ENCODE data around the gene RIC8A. TPM values are rescaled to one million over a fixed set of nuclear protein-coding genes. Genes with fewer than 3 reads are reported as not detected.

Gene RIC8A
- total and polyA plus RNA-seq, 10 of the 15 experiments (the other 5 are each of a cell fraction or from before 2014, with no cell fraction given), result 10.4 to 157 (median 81.4) TPM

DNA sequence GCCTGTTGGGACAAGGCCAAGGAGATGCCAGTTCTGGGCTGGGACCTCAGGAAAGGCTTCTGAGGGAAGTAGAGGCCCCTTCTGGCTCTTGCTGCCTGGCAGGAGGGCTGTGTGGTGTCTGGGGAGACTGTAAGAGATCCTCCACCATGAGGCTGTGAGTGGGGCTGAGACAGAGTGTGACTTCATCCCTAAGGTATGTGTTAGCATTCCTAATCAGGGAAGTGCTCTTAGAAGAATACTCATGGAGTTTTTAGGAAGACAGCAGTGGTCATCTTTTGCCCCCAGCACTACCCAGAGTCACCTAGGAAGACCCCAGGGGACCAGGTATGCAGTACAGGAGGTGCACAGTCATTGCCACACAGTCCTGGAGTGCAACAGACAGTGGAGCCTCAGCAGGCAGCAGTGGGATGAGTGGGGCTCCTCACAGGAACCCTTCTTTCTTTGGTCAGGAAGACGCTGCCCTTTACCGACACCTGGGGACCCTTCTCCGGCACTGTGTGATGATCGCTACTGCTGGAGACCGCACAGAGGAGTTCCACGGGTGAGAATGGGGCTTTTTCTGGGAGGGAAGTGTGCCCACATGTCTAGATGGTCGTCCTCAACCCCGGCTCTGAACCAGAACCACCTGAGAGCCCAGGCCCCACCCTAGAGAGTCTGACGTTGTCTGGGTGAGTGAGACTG lies 2.8 kb downstream of the RIC8A start:
- Histone ChIP-seq H2AFZ (ENCODE audit: control insufficient read depth, low read depth, low read length) (no peak overlapping the region), H3K27ac (ENCODE audit: control insufficient read depth, insufficient read depth) (no peak overlapping the region), H4K20me1 (ENCODE audit: control insufficient read depth, insufficient read depth) (peaks cover 5% of the 10 kb centered on the region; the same call in 1 of the 2 replicates), H3K4me1 (ENCODE audit: control insufficient read depth, insufficient read depth, low read length) (peaks cover 27% of the 10 kb centered on the region), H3K9ac (ENCODE audit: control insufficient read depth, insufficient read depth, low read length) (peak overlapping the region; percentile 98), H3K79me2 (ENCODE audit: control insufficient read depth, insufficient read depth, low read length) (peaks cover 50% of the 10 kb centered on the region), H3K4me2 (ENCODE audit: control insufficient read depth, insufficient read depth) (peak overlapping the region; percentile 90), H3K4me3 (peak overlapping the region; percentile 76; the same call in 1 of the 2 replicates), H3K36me3 (ENCODE audit: control insufficient read depth in 2 of 2, insufficient read depth in 2 of 2, low read length in 1 of 2) (peaks cover 26 to 44% of the 10 kb centered on the region in 2 experiments), H3K9me3 (replicated peaks; ENCODE audit: control insufficient read depth, insufficient read depth, low read length) (no peaks in the 10 kb centered on the region), H3K27me3 (replicated peaks in 1 of 2; ENCODE audit: control insufficient read depth in 2 of 2, insufficient read depth in 2 of 2, low read length in 1 of 2) (no peaks in the 10 kb centered on the region)
- DNase-seq (ENCODE audit: low read depth, low spot score), result no peak
- ChIA-PET RAD21 (ENCODE audit: unreplicated experiment) (no interaction called here), SMC1A (ENCODE audit: uncharacterized antibody, unreplicated experiment) (no interaction called here), CTCF (interaction anchor here (0.8 to 2.5 kb wide), 2 partner anchors 18 to 40 kb away, joined by 3 to 8 read pairs; no protein-coding TSS in a partner anchor), POLR2A (no interaction called here)
- ATAC-seq, result no peak
- intact Hi-C loops (cut with micrococcal nuclease; ENCODE audit: unreplicated experiment), result no loop called here
- in situ Hi-C loops (cut with MboI), result no loop called here
- 78% methylated on average over 9 of the region's 9 CpGs for WGBS (ENCODE audit: insufficient coverage, insufficient replicate concordance, low lambda C conversion rate, missing lambda C conversion rate)
- TF ChIP-seq, protein P1, sequence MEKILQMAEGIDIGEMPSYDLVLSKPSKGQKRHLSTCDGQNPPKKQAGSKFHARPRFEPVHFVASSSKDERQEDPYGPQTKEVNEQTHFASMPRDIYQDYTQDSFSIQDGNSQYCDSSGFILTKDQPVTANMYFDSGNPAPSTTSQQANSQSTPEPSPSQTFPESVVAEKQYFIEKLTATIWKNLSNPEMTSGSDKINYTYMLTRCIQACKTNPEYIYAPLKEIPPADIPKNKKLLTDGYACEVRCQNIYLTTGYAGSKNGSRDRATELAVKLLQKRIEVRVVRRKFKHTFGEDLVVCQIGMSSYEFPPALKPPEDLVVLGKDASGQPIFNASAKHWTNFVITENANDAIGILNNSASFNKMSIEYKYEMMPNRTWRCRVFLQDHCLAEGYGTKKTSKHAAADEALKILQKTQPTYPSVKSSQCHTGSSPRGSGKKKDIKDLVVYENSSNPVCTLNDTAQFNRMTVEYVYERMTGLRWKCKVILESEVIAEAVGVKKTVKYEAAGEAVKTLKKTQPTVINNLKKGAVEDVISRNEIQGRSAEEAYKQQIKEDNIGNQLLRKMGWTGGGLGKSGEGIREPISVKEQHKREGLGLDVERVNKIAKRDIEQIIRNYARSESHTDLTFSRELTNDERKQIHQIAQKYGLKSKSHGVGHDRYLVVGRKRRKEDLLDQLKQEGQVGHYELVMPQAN (conservative IDR thresholded peaks at IDR 0.05), result no peak
- TF ChIP-seq TCF3 (IDR thresholded peaks at IDR 0.05; ENCODE audit: borderline replicate concordance, insufficient read depth, low read depth, low read length), result no peak
- TF ChIP-seq TARDBP (IDR thresholded peaks at IDR 0.05; ENCODE audit: borderline replicate concordance), result no peak
- TF ChIP-seq EGR1 (IDR thresholded peaks at IDR 0.05; ENCODE audit: borderline replicate concordance in 1 of 2, low read depth in 2 of 2, low read length in 2 of 2), result no peak
- no peak for TF ChIP-seq NFYA (IDR thresholded peaks at IDR 0.05; ENCODE audit: borderline replicate concordance, low read depth, low read length)
- TF ChIP-seq HCFC1 (IDR thresholded peaks at IDR 0.05; ENCODE audit: low read length), result no peak
- TF ChIP-seq, protein P2, sequence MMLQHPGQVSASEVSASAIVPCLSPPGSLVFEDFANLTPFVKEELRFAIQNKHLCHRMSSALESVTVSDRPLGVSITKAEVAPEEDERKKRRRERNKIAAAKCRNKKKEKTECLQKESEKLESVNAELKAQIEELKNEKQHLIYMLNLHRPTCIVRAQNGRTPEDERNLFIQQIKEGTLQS (IDR thresholded peaks at IDR 0.05; ENCODE audit: borderline replicate concordance, extremely low read depth, low read depth, low read length), result no peak
- TF ChIP-seq CREB1 (IDR thresholded peaks at IDR 0.05; ENCODE audit: low read depth), result no peak
- no peak for TF ChIP-seq SMAD5 (IDR thresholded peaks at IDR 0.05; ENCODE audit: low read depth)
- no peak for TF ChIP-seq FOS (IDR thresholded peaks at IDR 0.05; ENCODE audit: borderline replicate concordance, extremely low read depth, insufficient read length)
- TF ChIP-seq SUPT20H (IDR thresholded peaks at IDR 0.05; ENCODE audit: borderline replicate concordance, control insufficient read depth, low read depth, low read length), result no peak
- TF ChIP-seq, protein P3, sequence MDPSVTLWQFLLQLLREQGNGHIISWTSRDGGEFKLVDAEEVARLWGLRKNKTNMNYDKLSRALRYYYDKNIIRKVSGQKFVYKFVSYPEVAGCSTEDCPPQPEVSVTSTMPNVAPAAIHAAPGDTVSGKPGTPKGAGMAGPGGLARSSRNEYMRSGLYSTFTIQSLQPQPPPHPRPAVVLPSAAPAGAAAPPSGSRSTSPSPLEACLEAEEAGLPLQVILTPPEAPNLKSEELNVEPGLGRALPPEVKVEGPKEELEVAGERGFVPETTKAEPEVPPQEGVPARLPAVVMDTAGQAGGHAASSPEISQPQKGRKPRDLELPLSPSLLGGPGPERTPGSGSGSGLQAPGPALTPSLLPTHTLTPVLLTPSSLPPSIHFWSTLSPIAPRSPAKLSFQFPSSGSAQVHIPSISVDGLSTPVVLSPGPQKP (IDR thresholded peaks at IDR 0.05; ENCODE audit: low read depth, low read length), result no peak
- TF ChIP-seq HDGF (IDR thresholded peaks at IDR 0.05), result no peak
- no peak for TF ChIP-seq MEF2A (IDR thresholded peaks at IDR 0.05; ENCODE audit: insufficient read depth, low read depth, low read length)
- TF ChIP-seq, protein P4, sequence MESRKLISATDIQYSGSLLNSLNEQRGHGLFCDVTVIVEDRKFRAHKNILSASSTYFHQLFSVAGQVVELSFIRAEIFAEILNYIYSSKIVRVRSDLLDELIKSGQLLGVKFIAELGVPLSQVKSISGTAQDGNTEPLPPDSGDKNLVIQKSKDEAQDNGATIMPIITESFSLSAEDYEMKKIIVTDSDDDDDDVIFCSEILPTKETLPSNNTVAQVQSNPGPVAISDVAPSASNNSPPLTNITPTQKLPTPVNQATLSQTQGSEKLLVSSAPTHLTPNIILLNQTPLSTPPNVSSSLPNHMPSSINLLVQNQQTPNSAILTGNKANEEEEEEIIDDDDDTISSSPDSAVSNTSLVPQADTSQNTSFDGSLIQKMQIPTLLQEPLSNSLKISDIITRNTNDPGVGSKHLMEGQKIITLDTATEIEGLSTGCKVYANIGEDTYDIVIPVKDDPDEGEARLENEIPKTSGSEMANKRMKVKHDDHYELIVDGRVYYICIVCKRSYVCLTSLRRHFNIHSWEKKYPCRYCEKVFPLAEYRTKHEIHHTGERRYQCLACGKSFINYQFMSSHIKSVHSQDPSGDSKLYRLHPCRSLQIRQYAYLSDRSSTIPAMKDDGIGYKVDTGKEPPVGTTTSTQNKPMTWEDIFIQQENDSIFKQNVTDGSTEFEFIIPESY (IDR thresholded peaks at IDR 0.05), result no peak
- no peak for TF ChIP-seq CBX3 (IDR thresholded peaks at IDR 0.05; ENCODE audit: borderline replicate concordance, low read depth)
- TF ChIP-seq ZNF384 (IDR thresholded peaks at IDR 0.05; ENCODE audit: borderline replicate concordance, low read depth, low read length), result no peak
- no peak for FAIRE-seq
- BruUV-seq (replicated peaks), result no TSS peak
